Measurements from ENCODE around the gene MAP7D2. TPM values are rescaled to one million over a fixed set of nuclear protein-coding genes. Genes with fewer than 3 reads are reported as not detected.

The MAP7D2 gene
- total and polyA plus RNA-seq, 2 experiments from 2014 or later = 0.94 to 1.7 TPM

DNA sequence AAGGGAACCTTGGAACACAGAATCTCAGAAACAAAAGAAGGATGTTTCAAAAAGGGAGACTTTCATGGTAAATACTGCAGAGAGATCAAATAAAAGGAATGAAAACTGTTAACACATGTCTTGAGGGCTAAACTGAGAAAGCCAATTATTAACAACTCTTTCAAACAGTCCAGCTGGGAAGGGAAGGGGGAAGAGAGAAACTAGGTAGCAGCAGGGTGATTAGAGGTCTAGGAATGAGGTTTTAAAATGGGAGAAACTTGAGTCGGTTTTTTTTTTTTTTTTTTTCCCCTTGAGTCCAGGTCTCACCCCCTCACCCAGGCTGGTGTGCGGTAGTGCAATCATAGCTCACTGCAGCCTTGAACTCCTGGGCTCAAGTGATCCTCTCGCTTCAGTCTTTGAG, 130.2 kb downstream of the MAP7D2 start:
- Histone ChIP-seq H2AFZ (no peak overlapping the region), H3K36me3 (replicated peaks; ENCODE audit: insufficient read depth, low read depth) (no peaks in the 10 kb centered on the region), H3K4me2 (no peak overlapping the region), H4K20me1 (ENCODE audit: insufficient read depth, poor library complexity, severe bottlenecking) (no peaks in the 10 kb centered on the region), H3K27ac (no peak overlapping the region), H3K4me1 (ENCODE audit: insufficient read depth) (no peaks in the 10 kb centered on the region), H3K79me2 (peaks cover 44% of the 10 kb centered on the region), H3K9me3 (ENCODE audit: low read depth) (no peaks in the 10 kb centered on the region), H3K27me3 (no peaks in the 10 kb centered on the region), H3K4me3 (no peak overlapping the region), H3K9me2 (replicated peaks; ENCODE audit: insufficient read depth) (no peaks in the 10 kb centered on the region)
- TF ChIP-seq EZH2phosphoT487 (IDR thresholded peaks at IDR 0.05; ENCODE audit: low read depth, severe bottlenecking, unreplicated experiment) = no peak
- no peak for TF ChIP-seq EZH2 (IDR thresholded peaks at IDR 0.05; ENCODE audit: borderline replicate concordance)
- TF ChIP-seq, protein P1, sequence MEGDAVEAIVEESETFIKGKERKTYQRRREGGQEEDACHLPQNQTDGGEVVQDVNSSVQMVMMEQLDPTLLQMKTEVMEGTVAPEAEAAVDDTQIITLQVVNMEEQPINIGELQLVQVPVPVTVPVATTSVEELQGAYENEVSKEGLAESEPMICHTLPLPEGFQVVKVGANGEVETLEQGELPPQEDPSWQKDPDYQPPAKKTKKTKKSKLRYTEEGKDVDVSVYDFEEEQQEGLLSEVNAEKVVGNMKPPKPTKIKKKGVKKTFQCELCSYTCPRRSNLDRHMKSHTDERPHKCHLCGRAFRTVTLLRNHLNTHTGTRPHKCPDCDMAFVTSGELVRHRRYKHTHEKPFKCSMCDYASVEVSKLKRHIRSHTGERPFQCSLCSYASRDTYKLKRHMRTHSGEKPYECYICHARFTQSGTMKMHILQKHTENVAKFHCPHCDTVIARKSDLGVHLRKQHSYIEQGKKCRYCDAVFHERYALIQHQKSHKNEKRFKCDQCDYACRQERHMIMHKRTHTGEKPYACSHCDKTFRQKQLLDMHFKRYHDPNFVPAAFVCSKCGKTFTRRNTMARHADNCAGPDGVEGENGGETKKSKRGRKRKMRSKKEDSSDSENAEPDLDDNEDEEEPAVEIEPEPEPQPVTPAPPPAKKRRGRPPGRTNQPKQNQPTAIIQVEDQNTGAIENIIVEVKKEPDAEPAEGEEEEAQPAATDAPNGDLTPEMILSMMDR (IDR thresholded peaks at IDR 0.05; ENCODE audit: poor library complexity) = no peak
- WGBS (ENCODE audit: low lambda C conversion rate, missing lambda C conversion rate) = 79% methylated on average over 3 of the region's 3 CpGs
- no peak for DNase-seq (ENCODE audit: low spot score)

DNA sequence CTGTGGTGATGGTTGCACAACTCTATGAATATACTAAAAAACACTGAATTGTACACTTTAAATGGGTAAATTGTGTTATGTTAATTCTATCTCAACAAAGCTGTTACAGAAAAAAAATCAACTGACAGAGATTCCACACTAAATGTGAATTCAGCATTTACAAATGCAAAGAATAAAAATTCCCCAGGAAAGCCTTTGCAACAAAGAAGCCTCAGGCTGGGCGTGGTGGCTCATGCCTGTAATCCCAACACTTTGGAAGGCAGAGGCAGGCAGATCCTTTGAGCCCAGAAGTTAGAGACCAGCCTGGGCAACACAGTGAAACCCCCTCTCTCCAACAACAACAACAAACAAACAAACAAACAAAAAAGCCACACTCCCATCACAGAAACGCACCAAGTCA, 134.8 kb downstream of the MAP7D2 start:
- Histone ChIP-seq H3K9me3 (ENCODE audit: low read depth) (no peaks in the 10 kb centered on the region), H3K4me3 (no peak overlapping the region), H3K9me2 (replicated peaks; ENCODE audit: insufficient read depth) (no peaks in the 10 kb centered on the region), H3K4me1 (ENCODE audit: insufficient read depth) (no peaks in the 10 kb centered on the region), H3K79me2 (peaks cover 29% of the 10 kb centered on the region), H3K27me3 (no peaks in the 10 kb centered on the region), H3K4me2 (no peak overlapping the region), H3K27ac (no peak overlapping the region), H3K36me3 (replicated peaks; ENCODE audit: insufficient read depth, low read depth) (no peaks in the 10 kb centered on the region), H4K20me1 (ENCODE audit: insufficient read depth, poor library complexity, severe bottlenecking) (no peaks in the 10 kb centered on the region), H2AFZ (no peak overlapping the region)
- no peak for DNase-seq (ENCODE audit: low spot score)
- 67% methylated on average over 2 of the region's 2 CpGs for WGBS (ENCODE audit: low lambda C conversion rate, missing lambda C conversion rate)
- TF ChIP-seq, protein P1 (IDR thresholded peaks at IDR 0.05; ENCODE audit: poor library complexity) = no peak
- TF ChIP-seq EZH2phosphoT487 (IDR thresholded peaks at IDR 0.05; ENCODE audit: low read depth, severe bottlenecking, unreplicated experiment) (no peak), EZH2 (IDR thresholded peaks at IDR 0.05; ENCODE audit: borderline replicate concordance) (no peak)

DNA sequence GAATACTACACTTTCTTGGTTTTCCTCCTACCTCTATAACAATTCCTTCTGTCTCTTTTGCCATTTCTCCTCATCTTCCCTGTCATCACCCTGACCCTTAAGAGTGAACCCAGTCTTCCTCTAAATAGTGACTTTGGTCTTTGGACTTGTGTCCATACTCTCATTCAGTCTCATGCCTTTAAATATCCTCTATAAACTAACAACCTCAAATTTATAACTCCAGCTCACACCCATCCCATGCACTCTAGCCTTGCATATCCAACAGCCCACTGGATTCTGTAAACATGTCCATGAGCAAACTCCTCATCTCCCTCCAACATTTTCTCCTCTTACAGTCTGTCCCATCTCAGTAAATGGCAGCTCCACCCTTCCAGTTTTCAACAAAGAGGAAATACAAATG, 140.9 kb downstream of the MAP7D2 start:
- no peak overlapping the region for H3K27ac ChIP-seq

More for the DNA sequence above, 140.9 kb downstream of the MAP7D2 start:
- Histone ChIP-seq H3K36me3 (replicated peaks; ENCODE audit: insufficient read depth, low read depth) (no peaks in the 10 kb centered on the region), H3K4me1 (ENCODE audit: insufficient read depth) (peaks cover 4% of the 10 kb centered on the region), H3K9me2 (replicated peaks; ENCODE audit: insufficient read depth) (no peaks in the 10 kb centered on the region), H3K27me3 (no peaks in the 10 kb centered on the region), H3K9me3 (ENCODE audit: low read depth) (no peaks in the 10 kb centered on the region), H3K4me2 (no peak overlapping the region), H3K4me3 (no peak overlapping the region), H3K79me2 (peaks cover 11% of the 10 kb centered on the region), H4K20me1 (ENCODE audit: insufficient read depth, poor library complexity, severe bottlenecking) (no peaks in the 10 kb centered on the region), H2AFZ (no peak overlapping the region)
- no peak for DNase-seq (ENCODE audit: low spot score)
- TF ChIP-seq EZH2phosphoT487 (IDR thresholded peaks at IDR 0.05; ENCODE audit: low read depth, severe bottlenecking, unreplicated experiment) (no peak), EZH2 (IDR thresholded peaks at IDR 0.05; ENCODE audit: borderline replicate concordance) (no peak)
- TF ChIP-seq, protein P1 (IDR thresholded peaks at IDR 0.05; ENCODE audit: poor library complexity) = no peak

All from hepatocyte (in vitro differentiated cells).